HG03060 (cell line): Measurements from ENCODE around the gene SLC44A5.
"Not testable (repeated sequence)": the region's sequence is repeated elsewhere in the genome, so short reads cannot be mapped to it uniquely, and the experiment has no call there.

Experiments used
- ATAC-seq: cut with Tn5 transposase; IDR thresholded peaks from one replicate; pipeline ENCODE4 v1.9.1; 2021; ENCODE audit warnings: low read depth, moderate number of reproducible peaks; ENCODE audit not compliant: unreplicated experiment

SLC44A5 gene

DNA sequence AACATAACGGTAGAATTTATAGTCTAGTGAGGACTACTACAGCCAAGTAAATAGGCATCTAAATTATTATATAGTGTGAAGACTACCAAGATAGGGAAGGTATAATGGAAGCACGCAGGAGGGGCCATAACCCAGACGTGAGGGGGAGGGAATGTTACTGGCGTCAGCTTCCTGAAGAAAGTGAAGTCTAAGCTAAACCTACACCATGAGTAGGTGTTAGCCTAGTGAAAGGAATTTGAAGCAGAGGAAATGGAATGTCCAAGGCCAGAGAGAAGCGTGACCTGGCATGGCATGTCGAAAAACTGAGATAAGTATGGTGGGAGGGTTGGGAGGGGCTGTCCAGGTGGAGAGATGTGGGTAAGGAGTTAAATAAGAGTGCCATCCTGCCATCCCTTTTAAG is 140.5 kb downstream of the SLC44A5 start:
- ATAC-seq: no peak

DNA sequence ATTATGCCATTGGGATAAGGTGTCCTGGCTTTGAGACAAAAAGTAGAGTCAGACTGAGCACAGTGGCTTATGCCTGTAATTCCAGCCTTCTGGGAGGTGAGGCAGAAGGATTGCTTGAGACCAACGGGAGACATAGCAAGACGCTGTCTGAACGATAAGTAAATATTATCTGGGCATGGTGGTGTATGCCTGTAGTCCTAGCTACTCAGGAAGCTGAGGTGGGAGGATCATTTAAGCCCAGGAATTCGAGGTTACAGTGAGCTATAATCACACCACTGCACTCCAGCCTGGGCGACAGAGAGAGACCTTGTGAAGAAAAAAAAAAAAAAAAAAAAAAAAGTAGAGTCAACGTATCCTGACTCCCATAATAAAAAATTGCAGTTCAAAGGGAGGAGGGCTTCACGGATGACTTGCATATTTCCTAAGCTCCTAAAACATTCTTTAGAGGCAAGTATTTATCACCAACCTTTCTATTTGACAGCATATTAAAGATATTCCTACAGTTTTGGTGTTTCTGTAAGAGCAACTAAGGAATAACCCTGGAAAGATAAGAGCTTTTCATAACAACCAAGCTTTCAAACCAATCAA is 141.2 kb downstream of the SLC44A5 start:
- no peak for ATAC-seq

DNA sequence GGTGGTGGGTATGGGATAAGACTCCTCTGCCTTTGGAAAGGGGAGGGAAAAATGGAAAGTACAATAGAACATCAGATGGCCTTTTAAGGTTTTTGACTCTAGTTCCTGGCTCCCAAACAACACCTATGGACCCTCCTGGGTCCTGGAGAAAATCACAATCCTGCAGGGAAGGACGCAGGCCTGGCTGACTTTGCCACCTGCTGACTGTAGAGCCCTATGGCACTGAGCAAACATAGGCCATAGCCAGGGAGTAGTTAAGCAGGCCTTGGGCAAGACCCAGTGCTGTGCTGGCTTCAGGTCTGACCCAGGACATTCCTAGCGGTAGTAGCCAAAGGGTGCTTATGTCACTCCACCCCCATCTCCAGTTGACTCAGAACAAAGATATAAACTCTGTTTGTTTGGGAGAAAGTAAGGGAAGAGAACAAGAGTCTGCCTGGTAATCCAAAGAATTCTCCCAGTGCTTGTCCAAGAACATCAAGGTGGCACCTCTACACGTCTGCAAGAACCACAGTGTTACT is 149.0 kb downstream of the SLC44A5 start:
- ATAC-seq: no peak

- no peak for ATAC-seq
Observed at GRCh38 chr1:75449998-75450397, 160.9 kb downstream of the SLC44A5 start.

- no peak for ATAC-seq
Observed at GRCh38 chr1:75444220-75444619, 166.7 kb downstream of the SLC44A5 start.

- no peak for ATAC-seq
Observed at GRCh38 chr1:75440274-75440673, 170.6 kb downstream of the SLC44A5 start.

GRCh38 chr1:75438355-75438754 is 172.6 kb downstream of the SLC44A5 start:
- ATAC-seq: no peak

- no peak for ATAC-seq
Observed at GRCh38 chr1:75431843-75432242, 179.1 kb downstream of the SLC44A5 start.

GRCh38 chr1:75430526-75430925 is 180.4 kb downstream of the SLC44A5 start:
- ATAC-seq: no peak

DNA sequence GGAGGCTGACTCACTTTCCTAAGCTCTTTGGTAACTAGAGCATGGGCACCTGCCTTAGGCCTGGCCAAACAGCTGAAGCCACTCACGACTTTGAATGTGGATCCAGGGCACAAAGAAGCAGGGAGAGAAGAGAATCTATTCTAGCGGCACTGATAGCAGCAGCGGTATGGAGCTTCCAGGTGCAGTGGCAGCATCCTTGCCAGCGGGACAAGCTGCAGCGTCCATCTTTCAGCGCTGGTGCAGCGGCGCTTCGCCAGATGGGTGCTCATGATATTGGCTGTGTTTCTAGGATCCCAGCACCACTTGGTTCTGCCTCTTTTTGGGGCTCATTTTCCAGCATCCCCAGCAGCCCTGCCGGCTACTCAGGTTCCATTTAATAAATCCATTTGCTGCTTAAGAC is 184.2 kb downstream of the SLC44A5 start:
- no peak for ATAC-seq

DNA sequence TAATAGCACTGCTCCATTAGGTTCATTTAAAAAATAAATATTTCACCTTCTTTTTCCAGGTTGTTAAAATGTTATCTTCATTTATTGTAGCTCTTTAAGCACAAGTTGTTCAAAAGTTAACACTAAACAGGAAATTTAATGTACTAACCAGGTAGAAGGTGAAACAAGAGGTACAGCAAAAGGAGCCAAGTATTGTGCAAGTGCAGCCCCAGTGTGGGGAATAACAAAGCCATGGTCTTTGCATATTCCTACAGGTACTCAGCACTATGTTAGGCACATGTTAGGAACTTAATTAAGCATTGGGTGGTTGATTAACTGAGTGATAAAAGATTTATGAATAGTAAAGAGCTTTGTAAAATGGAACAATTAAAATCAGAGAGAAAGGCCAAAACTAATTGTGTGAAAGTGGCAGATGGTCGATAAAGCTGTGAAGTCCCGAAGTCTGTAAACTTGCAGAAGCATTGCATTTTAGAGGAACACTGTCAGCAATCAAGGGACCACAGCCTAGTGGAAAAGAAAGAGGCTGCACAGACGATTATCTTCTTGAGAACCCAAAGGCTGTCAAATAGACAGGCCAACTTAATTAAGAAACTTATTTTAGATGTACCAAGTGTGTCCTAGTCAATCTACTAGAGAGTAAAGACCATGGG is 185.8 kb downstream of the SLC44A5 start:
- ATAC-seq: no peak

DNA sequence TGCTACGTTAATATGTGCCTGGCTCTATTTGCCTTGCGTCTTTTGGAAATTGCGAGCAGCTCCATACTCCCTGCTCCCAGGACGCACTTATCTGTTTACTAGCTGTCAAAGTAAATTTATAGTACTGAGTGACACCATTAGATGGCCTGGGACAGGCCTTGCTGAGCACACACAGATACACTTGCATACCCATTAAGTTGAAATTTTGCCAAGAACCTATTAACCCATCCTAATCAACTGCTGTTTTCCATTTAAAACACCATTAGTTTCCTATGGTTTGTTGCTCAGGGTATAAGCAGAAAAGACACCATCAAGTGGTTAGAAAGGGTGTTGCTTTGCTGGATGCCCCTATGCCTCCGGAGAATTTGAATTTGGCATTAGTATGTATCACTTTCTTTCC is 187.3 kb downstream of the SLC44A5 start:
- no peak for ATAC-seq

DNA sequence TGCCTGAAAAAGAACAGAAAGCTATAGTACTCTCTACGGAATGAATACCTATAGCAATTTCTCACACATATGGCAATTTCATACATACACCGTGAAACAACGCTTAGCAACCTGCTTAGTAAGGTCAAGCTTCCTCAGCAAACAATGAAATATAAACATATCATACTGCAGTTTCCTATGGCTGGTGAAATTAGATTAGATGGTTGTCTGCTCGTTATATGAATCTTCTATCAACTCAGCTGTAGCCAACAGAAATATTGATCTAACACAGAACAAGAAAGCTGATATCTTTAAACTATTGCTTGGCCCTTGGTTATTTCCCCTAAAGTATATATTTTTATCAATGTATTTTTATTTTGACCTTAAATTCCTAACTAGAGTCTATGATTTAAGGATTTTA is 187.8 kb downstream of the SLC44A5 start:
- ATAC-seq: no peak

GRCh38 chr1:75421371-75421770 is 189.5 kb downstream of the SLC44A5 start:
- ATAC-seq: no peak

DNA sequence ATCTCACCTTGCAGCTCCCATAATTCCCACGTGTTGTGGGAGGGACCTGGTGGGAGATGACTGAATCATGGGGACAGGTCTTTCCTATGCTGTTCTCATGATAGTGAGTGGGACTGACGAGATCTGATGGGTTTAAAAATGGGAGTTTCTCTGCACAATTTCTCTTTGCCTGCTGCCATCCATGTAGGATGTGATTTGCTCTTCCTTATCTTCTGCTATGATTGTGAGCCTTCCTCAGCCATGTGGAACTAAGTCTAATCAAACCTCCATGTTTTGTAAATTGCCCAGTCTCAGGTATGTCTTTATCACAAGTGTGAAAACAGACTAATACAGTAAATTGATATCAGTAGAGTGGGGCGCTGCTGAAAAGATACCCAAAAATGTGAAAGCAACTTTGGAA is 195.7 kb downstream of the SLC44A5 start:
- ATAC-seq: no peak

GRCh38 chr1:75412616-75413015 is 198.3 kb downstream of the SLC44A5 start:
- ATAC-seq: no peak

DNA sequence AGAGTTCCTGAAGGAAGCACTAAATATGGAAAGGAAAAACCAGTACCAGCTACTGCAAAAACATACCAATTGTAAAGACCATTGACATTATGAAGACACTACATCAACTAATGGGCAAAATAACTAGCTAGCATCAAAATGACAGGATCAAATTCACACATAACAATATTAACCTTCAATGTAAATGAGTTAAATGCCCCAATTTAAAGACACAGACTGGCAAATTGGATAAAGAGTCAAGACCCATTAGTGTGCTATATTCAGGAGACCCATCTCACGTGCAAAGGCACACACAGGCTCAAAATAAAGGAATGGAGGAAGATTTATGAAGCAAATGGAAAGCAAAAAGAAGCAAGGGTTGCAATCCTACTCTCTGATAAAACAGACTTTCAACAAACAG is 206.2 kb downstream of the SLC44A5 start:
- not testable (repeated sequence) for ATAC-seq

DNA sequence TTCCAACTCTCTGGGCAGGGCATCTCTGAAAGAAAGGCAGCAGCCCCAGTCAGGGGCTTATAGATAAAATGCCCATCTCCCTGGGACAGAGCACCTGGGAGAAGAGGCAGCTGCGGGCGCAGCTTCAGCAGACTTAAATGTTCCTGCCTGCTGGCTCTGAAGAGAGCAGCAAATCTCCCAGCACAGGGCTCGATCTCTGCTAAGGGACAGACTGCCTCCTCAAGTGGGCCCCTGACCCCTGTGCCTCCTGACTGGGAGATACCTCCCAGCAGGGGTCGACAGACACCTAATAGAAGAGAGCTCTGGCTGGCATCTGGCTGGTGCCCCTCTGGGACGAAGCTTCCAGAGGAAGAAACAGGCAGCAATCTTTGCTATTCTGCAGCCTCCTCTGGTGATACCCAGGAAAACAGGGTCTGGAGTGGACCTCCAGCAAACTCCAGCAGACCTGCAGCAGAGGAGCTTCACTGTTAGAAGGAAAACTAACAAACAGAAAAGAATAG is 207.7 kb downstream of the SLC44A5 start:
- ATAC-seq: not testable (repeated sequence)

- ATAC-seq: no peak
Observed at GRCh38 chr1:75400716-75401115, 210.2 kb downstream of the SLC44A5 start.

- no peak for ATAC-seq
Observed at GRCh38 chr1:75396745-75397144, 214.2 kb downstream of the SLC44A5 start.

DNA sequence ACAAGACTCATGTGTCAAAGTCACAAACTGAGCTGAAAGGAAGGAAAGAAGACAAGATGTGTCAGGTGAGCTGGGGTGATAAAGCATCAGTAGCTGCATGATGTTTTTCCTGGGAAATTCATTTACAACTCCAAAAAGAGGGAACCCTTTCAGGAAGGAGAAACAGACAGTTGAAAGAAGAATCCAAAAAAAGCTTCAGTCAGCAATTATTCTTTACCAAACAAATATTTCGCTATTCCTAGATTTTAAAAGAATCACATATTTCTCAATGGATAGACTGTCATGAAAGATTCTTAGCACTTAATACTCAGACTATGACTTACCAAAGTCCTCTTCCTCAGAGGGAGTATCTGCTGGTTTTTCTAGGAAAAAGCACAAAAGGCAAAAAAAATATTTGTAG is 214.7 kb downstream of the SLC44A5 start:
- ATAC-seq: no peak
